T-cell (primary cell): ENCODE data around the gene SCNM1. TPM values are rescaled to one million over a fixed set of nuclear protein-coding genes. Genes with fewer than 3 reads are reported as not detected.

ENCODE experiments used
- ATAC-seq, 4 experiments: fragments of 200-7000 bp in 3 of 4; fragments of 150-1000 bp in 1 of 4; cut with Tn5 transposase; replicated peaks in 1 of 4; 1 replicate in 3 of 4; 2 replicates in 1 of 4; pipeline ENCODE4 v1.10.0; 2021; ENCODE audit warnings: moderate library complexity in 3 of 4, mild to moderate bottlenecking in 2 of 4, moderate number of reproducible peaks in 1 of 4
- CTCF ChIA-PET, 2 donors: fragments of 300-600 bp; sonication (Branson Sonifier 250); formaldehyde crosslinking; loops; one replicate each; lab custom pipeline; 2022; ENCODE audit warnings: antibody characterized with exemption in 2 of 2; lab: Charles Lee
- POLR2A ChIA-PET, 2 donors: fragments of 300-600 bp; sonication (Branson Sonifier 250); formaldehyde crosslinking; loops; one replicate each; lab custom pipeline; 2022; ENCODE audit warnings: antibody characterized with exemption in 2 of 2; lab: Charles Lee
- DNase-seq, 35 experiments: peaks; one replicate each; pipeline versions ENCODE4 v3.0.0 to v3.0.0-alpha.2; 2013 to 2023
- H3K27ac ChIP-seq: one replicate; pipeline ENCODE4 v1.5.1; 2013; ENCODE audit warnings: low read length
- H3K27me3 ChIP-seq, 2 experiments: replicated peaks in 1 of 2; 1 replicate in 1 of 2; 2 replicates in 1 of 2; pipeline versions ENCODE4 v1.6.1 to v1.7.0; 2013; ENCODE audit warnings: low read length in 1 of 2, mixed read lengths in 1 of 2; ENCODE audit not compliant: control insufficient read depth in 2 of 2, insufficient read depth in 2 of 2; ENCODE audit errors: extremely low read depth in 1 of 2
- H3K36me3 ChIP-seq, 2 donors: 1 replicate in 1 of 2; 2 replicates in 1 of 2; pipeline versions ENCODE4 v1.6.1 to v1.7.0; 2013; ENCODE audit warnings: low read length in 1 of 2; ENCODE audit not compliant: control insufficient read depth in 2 of 2, insufficient read depth in 1 of 2; ENCODE audit errors: extremely low read depth in 1 of 2
- H3K4me1 ChIP-seq, 2 experiments: 1 replicate in 1 of 2; 2 replicates in 1 of 2; pipeline versions ENCODE4 v1.6.1 to v1.7.0; 2013; ENCODE audit warnings: low read length in 2 of 2, mixed read lengths in 1 of 2; ENCODE audit not compliant: insufficient read depth in 2 of 2, control insufficient read depth in 1 of 2; ENCODE audit errors: extremely low read depth in 1 of 2
- H3K4me3 ChIP-seq, 2 donors: 1 replicate in 1 of 2; 2 replicates in 1 of 2; pipeline versions ENCODE4 v1.5.1 to v1.7.0; 2013; ENCODE audit warnings: mild to moderate bottlenecking in 2 of 2, low read length in 1 of 2, moderate library complexity in 1 of 2; ENCODE audit not compliant: control insufficient read depth in 1 of 2; ENCODE audit errors: extremely low read depth in 1 of 2
- H3K9me3 ChIP-seq: 2 replicates; pipeline ENCODE4 v1.7.0; 2013
- H3K27ac Mint-ChIP-seq, 2 donors: one replicate each; pipeline ENCODE4 v1.8.0; 2020 to 2021; ENCODE audit warnings: mild to moderate bottlenecking in 2 of 2, mixed read lengths in 2 of 2
- H3K27me3 Mint-ChIP-seq, 2 donors: one replicate each; pipeline ENCODE4 v1.8.0; 2021 to 2022; ENCODE audit warnings: mixed read lengths in 2 of 2
- H3K36me3 Mint-ChIP-seq: one replicate; pipeline ENCODE4 v1.8.0; 2021; ENCODE audit warnings: mixed read lengths
- H3K4me1 Mint-ChIP-seq, 3 donors: one replicate each; pipeline ENCODE4 v1.8.0; 2020 to 2022; ENCODE audit warnings: mixed read lengths in 3 of 3, mild to moderate bottlenecking in 1 of 3
- H3K4me3 Mint-ChIP-seq, 3 donors: one replicate each; pipeline ENCODE4 v1.8.0; 2020 to 2022; ENCODE audit warnings: mild to moderate bottlenecking in 3 of 3, mixed read lengths in 3 of 3, moderate library complexity in 3 of 3
- H3K9me3 Mint-ChIP-seq, 3 donors: one replicate each; pipeline ENCODE4 v1.8.0; 2020 to 2022; ENCODE audit warnings: mixed read lengths in 3 of 3
- WGBS: methylation state at CpG from one replicate; pipeline ENCODE4 v1.1.5; 2013; ENCODE audit warnings: missing lambda C conversion rate; ENCODE audit not compliant: insufficient coverage; 5-methylcytosine and 5-hydroxymethylcytosine counted together
- total RNA-seq, 35 experiments: library from RNA in 6 of 35; stranded (reverse) in 6 of 35; fragments of 120-200 nt in 1 of 35; gene quantifications; one replicate each; pipeline versions ENCODE4 v1.2.1 to v1.2.4 and lab custom pipeline; 2013 to 2026

The SCNM1 gene
- total RNA-seq, 5 donors from 2014 or later (not counting 1 experiment from before 2014, with no cell fraction given) = 35.4 to 60.4 (median 52.4) TPM

GRCh38 chr1:151213560-151213959, 47.6 kb downstream of the SCNM1 start:
- POLR2A ChIA-PET = interaction anchor here in 1 of 2 donors (0.6 kb wide), 1 partner anchor 125 kb away, joined by 3 read pairs; no protein-coding TSS in a partner anchor
- Mint-ChIP-seq H3K4me3 (no peak overlapping the region), H3K27ac (peak overlapping the region; percentile 9 to 23), H3K27me3 (no peaks in the 10 kb centered on the region), H3K9me3 (no peaks in the 10 kb centered on the region), H3K36me3 (peaks cover 16% of the 10 kb centered on the region), H3K4me1 (peaks cover 33 to 35% (median 33%) of the 10 kb centered on the region in 3 donors)
- CTCF ChIA-PET = interaction anchor here in 1 of 2 donors (1.2 kb wide), 1 partner anchor 16 kb away, joined by 3 read pairs; no protein-coding TSS in a partner anchor
- H3K27ac ChIP-seq = no peak overlapping the region
- no peak overlapping the region for H3K4me3 ChIP-seq
- peaks cover 0 to 11% of the 10 kb centered on the region in 2 donors for H3K36me3 ChIP-seq
- WGBS = no CpG with 5 or more reads among the region's 2 CpGs
- DNase-seq = no peak
- no peaks in the 10 kb centered on the region for H3K27me3 ChIP-seq
- no peaks in the 10 kb centered on the region for H3K9me3 ChIP-seq
- ATAC-seq = no peak
- H3K4me1 ChIP-seq = peaks cover 11 to 15% of the 10 kb centered on the region in 2 experiments

Other genes with a start within 250 kb of the SCNM1 start
- 10 to 100 TPM; 44.5 to 72.6 (median 62.5) TPM for gene SETDB1, start 239.8 kb upstream of the SCNM1 start, total RNA-seq
- gene CERS2, start 191.3 kb upstream of the SCNM1 start, total RNA-seq = 100 to 1,000 TPM in 4 of 5 donors, 10 to 100 TPM in 1; 74.3 to 153 (median 135) TPM
- gene ANXA9, start 183.9 kb upstream of the SCNM1 start, total RNA-seq = under 1 TPM in 2 of 5 donors, not detected in 3; 0.15 to 0.16 TPM
- 10 to 100 TPM; 15.3 to 26.8 (median 19.0) TPM for gene MINDY1, start 159.2 kb upstream of the SCNM1 start, total RNA-seq
- gene PRUNE1, start 157.7 kb upstream of the SCNM1 start, total RNA-seq = 10 to 100 TPM; 15.3 to 31.3 (median 24.9) TPM
- gene BNIPL, start 129.6 kb upstream of the SCNM1 start, total RNA-seq = 1 to 10 TPM in 3 of 5 donors, under 1 TPM in 2; 0.54 to 2.6 (median 2.2) TPM
- gene C1orf56, start 118.4 kb upstream of the SCNM1 start, total RNA-seq = 1 to 10 TPM in 4 of 5 donors, under 1 TPM in 1; 0.61 to 4.8 (median 3.3) TPM
- gene CDC42SE1, start 106.5 kb upstream of the SCNM1 start, total RNA-seq = 100 to 1,000 TPM; 419 to 475 (median 450) TPM
- gene MLLT11, start 105.7 kb upstream of the SCNM1 start, total RNA-seq = 1 to 10 TPM; 3.6 to 4.9 (median 3.9) TPM
- 10 to 100 TPM; 29.6 to 41.3 (median 32.5) TPM for gene GABPB2, start 95.4 kb upstream of the SCNM1 start, total RNA-seq
- gene SEMA6C, start 19.5 kb upstream of the SCNM1 start, total RNA-seq = 10 to 100 TPM in 1 of 5 donors, 1 to 10 TPM in 4; 2.5 to 11.5 (median 8.5) TPM
- 10 to 100 TPM in 3 of 5 donors, 1 to 10 TPM in 2; 3.7 to 41.2 (median 38.8) TPM for gene TNFAIP8L2, start 9.5 kb upstream of the SCNM1 start, total RNA-seq
- gene LYSMD1, start 242 bp upstream of the SCNM1 start, total RNA-seq = 1 to 10 TPM in 3 of 5 donors, under 1 TPM in 2; 0.68 to 3.2 (median 2.3) TPM
- gene TMOD4, start 9.8 kb downstream of the SCNM1 start, total RNA-seq = 1 to 10 TPM; 1.9 to 6.2 (median 5.3) TPM
- 10 to 100 TPM; 50.2 to 84.5 (median 58.9) TPM for gene VPS72, start 24.1 kb downstream of the SCNM1 start, total RNA-seq
- 10 to 100 TPM; 39.2 to 52.7 (median 48.0) TPM for gene PIP5K1A, start 32.4 kb downstream of the SCNM1 start, total RNA-seq
- 100 to 1,000 TPM in 3 of 5 donors, 10 to 100 TPM in 2; 68.1 to 150 (median 133) TPM for gene PSMD4, start 88.6 kb downstream of the SCNM1 start, total RNA-seq
- gene ZNF687, start 116.2 kb downstream of the SCNM1 start, total RNA-seq = 10 to 100 TPM; 27.7 to 44.2 (median 40.5) TPM
- 10 to 100 TPM; 64.9 to 96.9 (median 75.4) TPM for gene PI4KB, start 161.3 kb downstream of the SCNM1 start, total RNA-seq
- gene RFX5, start 181.1 kb downstream of the SCNM1 start, total RNA-seq = 10 to 100 TPM; 50.3 to 79.8 (median 70.2) TPM
- gene SELENBP1, start 206.6 kb downstream of the SCNM1 start, total RNA-seq = 1 to 10 TPM in 1 of 5 donors, under 1 TPM in 2, not detected in 2; 0.72 to 1.2 (median 0.93) TPM
- gene PSMB4, start 233.4 kb downstream of the SCNM1 start, total RNA-seq = 100 to 1,000 TPM; 221 to 283 (median 232) TPM